HCEC 1CT (cell line): ENCODE data around the gene GALNT7.
"Not testable (repeated sequence)": the region's sequence is repeated elsewhere in the genome, so short reads cannot be mapped to it uniquely, and the experiment has no call there.

Source experiments
- DNase-seq: peaks from one replicate; pipeline ENCODE4 v3.0.0-alpha.2; 2017

Gene GALNT7

DNA sequence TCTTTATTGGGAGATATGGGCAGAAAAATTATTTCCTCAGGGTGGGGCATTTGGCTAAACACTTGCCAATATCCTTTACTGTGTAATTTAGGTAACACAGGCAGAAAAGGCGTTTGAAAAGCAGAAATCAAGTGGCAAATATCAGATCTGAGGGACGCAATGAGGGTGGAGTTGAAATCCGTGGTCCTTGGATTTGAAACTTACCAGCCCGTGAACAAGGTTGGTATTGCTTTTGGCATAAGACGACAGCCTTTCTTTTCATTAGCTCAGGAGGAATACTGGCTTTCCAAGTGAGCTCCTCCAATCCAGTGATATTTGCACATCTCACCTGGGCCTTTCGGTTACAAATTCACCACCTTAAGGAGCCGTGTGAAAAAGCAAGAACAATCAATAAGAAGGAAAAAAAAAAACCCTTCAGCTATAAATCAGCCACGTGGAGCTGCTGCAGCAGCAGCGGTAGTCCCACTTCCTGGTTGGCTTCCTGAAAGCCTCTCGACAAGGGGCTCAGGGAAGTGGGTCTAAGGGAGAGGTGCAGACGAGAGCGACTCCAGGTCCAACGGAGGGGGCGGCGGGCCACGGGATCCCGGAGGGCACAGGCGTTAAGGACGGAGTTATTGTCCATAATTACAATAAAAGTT is 734 bp upstream of the GALNT7 start:
- peak; percentile 26 for DNase-seq

DNA sequence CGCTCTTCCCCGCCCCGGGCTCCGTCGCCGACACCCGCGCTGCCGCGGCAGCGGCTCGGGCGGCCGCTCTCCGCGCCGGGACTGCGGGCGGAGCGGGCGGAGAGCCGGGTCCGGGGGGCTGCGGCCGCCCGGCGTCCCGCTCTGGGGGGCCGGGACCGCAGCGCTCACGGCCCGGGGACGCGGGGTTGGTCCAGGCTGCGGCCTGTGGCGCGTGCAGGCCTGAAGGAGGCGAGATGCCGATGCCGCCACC is 492 bp downstream of the GALNT7 start:
- DNase-seq = no peak

DNA sequence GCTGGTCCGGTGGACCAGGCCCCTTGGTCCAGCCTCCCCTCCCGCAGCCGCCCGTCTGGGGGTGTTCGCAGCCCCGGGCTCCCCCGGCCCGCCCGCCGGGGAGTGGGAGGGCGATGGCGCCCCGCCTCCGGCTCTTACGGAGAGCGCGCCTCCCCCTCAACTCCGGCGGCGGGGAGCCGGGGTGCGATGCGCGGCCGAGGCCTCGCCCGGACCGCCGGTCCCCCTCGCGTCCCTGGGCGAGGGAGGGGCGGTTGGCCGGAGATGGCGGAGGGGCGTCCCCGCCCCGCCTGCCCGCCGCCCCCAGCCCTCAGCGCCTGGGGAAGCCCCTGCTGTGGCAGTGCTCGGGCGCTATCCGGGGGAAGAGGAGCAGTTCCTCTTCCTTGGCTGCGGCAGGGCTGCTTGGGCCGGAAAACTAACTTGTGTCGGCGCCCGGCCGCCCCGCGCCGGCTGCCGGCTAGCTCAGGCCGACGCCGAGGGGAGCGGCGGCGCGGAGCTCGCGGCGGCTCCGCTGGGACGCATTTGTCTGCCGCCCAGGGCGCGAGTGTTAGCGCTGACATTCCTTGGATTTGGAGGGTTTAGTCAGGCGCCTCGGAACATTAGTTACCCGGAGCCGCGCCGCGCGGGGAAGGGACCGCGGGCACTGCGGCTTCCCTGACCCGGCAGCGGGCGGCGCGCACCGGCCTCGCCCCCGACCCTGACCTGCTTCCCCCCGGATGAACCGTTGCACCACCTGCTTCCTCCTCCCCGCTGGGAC is 994 bp downstream of the GALNT7 start:
- DNase-seq = peak; percentile 52

DNA sequence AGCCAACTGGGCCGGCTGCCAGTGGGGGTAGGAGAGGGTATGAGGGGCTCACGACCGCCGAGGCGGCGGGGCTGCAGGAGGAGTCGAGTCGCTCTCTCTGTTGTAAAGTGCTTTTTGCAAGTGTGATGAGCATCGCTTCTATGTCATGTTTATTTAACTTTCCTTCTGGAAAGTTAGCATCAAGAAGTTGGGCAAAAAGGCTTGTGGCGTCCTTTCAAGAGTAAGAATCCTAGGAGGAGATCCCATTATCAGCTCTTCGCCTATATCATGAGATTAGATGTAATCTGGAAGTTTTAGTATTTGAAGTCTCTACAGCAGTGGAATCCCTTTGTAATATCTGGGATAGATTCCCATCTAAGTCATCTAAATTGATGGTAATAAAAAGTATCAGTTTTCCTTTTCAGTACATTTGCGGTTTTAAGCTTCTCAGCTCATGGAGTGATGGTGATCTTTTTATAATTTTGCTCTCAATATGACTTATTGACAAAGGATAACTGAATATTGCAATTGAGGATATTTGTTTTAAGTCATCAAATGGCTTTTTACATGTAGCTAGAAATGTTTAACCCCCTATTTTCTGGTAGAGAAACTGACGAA is 1.7 kb downstream of the GALNT7 start:
- DNase-seq = no peak

DNA sequence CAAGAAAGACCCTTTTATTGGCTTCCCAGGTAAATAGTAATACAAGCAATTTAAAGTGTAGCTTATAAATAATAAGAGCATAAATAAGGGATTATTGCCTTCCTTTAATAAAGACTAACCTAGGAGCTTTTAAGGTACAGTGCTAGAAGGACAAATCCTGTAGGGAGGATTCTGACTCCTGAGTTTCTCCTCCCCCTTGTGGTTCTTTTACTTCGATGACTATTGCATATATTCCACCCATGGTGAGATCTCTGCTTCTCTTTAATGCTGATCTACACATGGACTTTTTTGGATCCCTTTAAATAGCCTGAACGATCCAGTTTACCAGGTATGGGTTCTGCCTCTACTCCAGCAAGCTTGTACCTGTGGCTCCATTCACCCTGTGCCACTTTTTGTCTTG is 2.5 kb downstream of the GALNT7 start:
- peak; percentile 35 for DNase-seq

DNA sequence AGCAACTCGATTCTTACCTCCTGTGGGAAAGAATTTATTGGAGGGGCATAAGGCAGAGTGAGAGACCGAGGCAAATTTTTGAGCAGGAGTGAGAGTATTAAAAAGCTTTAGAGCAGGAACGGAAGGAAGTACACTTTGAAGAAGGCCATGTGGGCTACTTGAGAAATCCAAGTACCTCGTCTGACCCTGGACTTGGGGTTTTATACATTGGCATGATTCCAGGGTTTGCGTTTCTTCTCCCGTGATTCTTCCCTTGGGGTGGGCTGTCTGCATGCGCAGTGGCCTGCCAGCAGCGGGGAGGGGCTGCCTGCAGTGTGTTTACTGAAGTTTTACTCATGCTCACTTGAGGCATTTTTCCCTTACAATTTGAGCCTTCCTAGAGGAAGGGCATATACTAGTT is 3.4 kb downstream of the GALNT7 start:
- no peak for DNase-seq

DNA sequence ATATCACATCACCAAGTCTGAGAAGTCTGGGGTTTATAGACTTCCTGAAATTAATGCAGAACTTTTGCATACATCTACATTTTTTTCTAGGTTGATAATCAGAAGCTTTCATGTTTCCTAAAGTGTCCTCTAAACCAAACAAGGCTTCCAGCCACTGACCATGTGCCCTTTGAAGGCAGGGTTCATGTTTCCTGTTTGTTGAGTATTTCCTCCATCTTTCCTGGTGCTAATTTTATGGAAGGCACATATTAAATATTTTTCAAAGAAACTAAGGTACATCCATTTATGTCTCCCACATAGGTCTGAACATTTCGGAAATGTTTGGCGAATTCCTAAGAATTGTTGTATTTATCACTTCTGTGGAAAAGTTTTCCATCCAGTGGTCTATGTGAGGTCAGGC is 5.6 kb downstream of the GALNT7 start:
- no peak for DNase-seq

DNA sequence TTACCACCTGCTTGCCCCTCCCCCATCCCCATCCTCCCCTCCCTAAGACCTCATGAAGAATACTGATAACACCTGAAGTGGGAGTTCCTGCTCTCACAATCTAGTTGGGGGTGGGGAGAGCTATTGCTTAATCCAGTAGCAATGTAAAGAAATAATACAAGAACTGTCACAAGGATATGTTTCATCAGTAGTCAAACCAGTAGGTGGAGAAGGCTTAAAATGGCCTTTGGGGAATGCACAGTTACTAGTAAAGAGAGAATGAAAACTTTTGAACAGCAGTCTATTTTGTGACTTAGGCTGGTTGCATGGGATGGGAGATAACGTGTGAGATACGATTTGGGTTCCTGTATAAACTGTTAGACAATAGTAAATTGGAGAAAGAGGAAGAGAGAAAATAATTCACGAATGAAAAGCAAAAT is 6.0 kb downstream of the GALNT7 start:
- DNase-seq = no peak

DNA sequence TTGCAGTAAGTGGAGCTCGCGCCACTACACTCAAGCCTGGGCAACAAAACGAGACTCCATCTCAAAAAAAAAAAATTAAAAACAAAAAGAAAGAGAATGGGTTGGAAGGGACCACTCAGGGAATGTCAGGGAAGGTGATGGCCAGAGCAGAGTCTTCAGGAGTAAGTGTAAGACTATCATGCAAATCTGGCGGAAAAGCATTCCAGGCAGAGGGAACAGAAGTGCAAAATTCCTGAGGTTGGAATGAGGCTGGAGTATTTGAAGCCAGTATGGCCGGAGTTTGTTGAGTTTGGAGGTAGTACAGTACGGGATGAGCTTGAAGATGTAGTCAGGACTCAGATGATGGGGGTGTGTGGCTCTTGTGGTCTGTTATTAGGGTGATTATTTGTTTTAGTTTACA is 7.4 kb downstream of the GALNT7 start:
- DNase-seq = no peak

DNA sequence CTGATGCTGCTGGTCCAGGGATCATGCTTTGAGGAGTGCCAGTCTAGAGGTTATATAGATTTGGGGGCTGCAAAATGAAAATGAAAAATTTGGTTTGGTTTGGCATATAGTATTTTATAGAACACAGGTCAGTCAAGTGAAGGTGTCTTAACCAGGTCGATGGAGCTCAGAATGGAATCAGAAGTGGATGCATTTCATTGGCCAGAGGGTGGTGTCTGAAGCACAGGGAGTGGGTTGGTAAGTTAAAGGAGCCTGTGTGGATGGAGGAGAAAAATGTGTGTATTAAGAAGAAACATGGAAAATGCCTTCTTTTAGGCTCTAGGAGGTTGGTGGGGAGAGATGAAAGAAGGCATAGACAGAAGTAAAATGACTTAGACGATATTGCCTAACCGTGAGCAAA is 8.6 kb downstream of the GALNT7 start:
- DNase-seq = no peak

DNA sequence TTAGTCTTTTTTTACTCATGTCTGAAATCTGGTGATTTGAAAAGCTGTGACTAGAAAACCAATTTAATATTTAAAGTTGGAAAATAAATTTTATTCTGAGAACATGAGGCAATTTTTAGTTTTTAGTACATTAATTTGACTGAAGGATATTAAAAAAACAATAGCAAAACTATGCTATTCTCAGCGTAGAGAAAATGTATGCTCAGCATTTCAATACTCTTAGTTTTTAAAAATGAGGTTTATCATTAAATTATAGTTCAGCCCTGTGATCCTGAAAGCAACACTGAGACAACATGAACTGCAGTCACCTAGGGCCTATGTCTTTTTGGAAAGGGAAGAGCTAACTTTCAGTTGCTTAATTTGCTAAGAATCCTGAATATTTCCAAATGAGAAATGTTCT is 9.5 kb downstream of the GALNT7 start:
- DNase-seq = no peak

DNA sequence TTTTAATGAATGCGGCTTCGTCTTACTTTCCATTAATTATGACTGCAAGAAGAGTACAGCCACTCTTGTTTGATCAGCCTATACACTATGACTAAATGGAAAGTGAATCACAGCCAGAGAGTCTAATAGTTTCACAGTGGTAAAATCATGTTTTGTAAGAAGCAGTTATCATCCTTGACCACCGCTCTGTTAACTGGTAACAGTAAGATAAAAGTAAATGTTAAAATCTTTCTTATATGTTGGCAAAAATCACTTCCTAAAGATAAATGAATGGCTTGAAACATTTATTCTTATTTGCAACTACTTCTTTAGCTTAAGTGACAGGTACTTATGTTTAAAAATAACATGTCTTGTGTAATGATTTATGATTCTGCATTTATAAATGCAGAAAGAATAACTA is 13.2 kb downstream of the GALNT7 start:
- peak; percentile 65 for DNase-seq

DNA sequence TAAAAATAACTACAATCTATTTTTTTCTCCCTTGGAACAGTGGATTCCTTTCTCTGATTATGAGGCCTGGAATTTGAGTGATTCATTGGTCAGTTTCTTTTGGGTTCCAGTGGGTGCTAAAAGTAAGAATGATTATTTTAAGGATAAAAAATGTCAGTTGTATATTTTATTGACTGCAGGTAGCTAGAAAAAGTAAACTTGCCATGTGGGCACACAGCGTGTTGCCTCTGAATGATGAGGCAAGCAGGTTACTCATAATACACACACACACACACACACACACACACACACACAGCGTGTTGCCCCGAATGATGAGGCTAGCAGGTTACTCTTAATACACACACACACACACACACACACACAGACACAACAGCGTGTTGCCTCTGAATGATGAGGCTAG is 13.8 kb downstream of the GALNT7 start:
- DNase-seq = peak; percentile 81

DNA sequence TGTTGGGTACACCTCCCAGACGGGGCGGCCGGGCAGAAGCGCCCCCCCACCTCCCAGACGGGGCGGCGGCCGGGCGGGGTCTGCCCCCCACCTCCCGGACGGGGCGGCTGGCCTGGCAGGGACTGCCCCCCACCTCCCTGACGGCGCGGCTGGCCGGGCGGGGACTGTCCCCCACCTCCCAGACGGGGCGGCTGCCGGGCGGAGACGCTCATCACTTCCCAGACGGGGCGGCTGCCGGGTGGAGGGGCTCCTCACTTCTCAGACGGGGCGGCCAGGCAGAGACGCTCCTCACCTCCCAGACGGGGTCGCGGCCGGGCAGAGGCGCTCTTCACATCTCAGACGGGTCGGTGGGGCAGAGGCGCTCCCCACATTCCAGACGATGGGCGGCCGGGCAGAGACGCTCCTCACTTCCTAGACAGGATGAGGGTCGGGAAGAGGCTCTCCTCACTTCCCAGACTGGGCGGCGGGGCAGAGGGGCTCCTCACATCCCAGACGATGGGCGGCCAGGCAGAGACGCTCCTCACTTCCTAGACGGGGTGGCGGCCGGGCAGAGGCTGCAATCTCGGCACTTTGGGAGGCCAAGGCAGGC is 15.1 kb downstream of the GALNT7 start:
- DNase-seq = not testable (repeated sequence)

DNA sequence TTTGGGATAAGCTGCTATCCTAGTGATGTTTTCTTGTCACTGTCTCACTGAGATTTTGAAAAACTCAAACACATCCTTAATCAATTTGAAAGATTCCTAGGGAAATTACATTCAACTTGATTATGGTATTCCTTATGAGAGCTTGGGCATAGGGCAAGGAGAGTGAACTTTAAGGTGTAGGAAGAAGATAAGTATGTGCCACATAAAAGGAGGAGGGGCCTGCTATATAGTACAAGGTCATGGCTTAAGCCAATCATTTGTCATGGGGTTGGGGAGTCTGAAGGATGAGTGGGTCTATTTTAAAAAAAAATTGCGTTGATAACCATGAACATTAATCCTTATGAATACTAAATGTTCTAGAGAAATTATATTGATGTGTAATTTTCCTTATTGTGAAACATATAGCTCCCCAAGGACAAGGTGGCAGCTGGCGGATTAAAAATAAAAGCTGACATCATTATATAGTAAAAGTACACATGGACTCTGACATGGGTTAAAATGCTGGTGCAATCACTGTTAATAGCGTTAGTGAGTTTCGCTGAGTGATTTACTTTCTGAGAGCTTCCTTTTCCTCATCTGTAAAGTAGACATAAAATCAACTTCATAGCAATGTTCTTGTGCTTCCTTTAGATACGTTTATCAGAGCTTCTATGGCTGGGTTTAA is 17.4 kb downstream of the GALNT7 start:
- DNase-seq = no peak

DNA sequence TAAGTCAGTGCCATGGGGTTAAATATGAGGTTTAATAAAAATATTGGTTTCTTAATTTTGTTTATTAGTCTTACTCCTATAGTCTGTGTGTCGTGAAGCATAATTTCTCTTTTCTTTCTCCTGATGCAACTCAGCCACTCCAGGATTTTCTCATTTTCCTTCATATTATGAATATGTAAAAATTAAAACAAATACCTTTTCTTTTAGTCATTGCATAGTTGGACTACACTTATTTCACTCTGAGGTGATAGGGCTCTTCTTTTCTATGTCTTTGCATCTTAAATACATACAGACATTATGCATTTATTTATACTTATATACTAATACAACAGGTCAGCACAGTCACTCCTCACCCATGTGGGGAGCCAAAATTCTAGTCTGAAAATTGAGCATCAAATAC is 19.1 kb downstream of the GALNT7 start:
- no peak for DNase-seq

DNA sequence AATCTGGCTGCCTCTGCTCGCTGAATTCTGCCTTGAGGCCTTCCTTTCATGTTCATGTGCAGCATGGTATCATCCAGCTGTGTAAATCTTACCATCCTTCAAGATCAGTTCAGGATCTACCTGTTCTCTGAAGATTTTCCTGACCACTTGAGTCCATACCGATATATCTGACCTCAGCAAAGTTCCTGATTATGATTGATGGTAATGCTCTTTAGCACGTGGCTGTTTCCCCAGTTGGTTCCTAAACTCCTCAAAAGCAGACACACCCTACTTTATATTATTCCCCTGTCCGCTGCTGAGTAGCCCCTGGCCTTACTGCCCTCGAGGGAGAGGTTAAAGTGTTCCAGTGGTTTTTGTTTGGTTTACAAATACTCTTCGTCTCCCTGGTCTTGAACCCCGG is 20.0 kb downstream of the GALNT7 start:
- DNase-seq = no peak

DNA sequence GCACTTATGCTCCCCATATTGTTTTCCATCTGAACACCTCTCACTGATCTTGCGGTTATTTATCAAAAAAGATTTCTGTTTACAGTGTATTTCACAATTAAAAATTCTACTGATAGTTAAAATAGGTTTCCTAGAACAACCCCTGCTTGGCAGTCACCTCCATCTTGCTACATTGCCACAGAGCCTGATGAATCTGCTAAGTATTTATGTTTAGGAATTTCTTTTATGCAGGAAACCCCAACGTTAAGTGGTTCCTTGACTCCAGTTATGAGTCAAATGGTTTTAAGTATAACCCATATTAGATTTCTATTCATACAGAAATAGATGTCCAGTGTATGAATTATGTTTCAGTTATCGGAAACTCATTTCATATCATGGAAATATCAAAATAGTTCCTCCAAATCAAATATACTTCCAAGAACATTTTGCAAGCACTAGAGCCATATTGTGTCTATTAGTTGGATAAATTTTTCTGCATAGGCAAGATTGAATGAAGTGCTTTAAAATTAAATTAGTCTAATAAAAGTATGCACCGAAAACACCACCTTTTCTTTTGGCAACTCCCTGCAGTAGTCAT is 20.6 kb downstream of the GALNT7 start:
- peak; percentile 71 for DNase-seq

DNA sequence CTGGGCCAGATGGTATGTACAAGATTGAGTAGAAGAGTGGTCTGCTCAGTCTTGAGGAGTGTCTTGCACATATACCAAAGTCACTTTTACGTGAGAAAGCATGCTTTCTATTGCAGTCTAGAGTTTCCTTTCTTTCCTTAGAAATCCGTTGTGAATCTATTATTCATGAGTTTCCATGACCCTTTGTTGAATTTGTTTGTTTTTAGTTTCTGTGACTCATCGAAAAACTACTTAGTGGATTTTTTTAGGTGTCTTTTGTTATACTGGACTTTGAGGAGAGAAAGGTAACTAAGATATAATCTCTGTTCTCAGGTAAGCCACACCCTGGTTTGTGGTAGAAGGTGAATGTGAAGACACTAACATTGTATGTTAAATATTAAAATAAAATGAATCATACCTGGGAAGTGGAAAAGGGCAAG is 23.0 kb downstream of the GALNT7 start:
- peak; percentile 36 for DNase-seq

DNA sequence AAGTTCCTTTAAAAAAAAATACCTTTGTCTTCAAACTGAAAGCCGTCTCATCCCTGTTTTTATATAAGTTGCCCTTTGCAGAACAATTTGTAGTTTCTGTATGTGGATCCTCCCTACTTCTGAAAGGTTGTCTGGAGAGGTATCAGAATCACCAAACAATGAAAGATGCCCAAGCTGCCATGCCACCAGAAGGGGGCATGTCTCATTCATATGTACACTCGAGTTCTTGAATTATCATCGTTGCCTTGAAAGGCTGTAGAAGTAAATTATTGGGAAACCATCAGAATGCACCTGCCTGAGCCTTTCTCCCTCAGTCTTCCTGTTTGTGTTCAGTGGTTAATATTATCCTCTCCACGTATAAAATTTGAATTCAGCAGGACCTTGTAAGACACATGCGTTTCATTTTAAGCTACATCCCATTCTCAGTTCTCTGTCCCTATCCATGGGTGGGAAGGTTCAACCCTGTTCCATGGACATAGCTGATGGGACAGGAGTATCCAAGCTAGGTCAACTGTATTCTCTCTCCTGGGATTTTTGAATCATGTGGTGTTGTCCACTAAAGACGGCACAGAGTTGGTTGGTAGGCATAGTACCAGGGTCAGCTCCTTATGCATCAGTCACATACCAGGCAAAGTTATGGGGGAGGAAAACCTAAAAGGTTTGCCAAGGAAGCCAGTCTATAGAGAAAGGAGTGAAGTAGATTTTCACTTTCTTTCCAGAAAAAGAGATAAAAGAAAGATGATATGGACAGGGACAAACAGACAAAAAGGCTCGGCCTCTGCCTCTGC is 24.0 kb downstream of the GALNT7 start:
- DNase-seq = no peak

DNA sequence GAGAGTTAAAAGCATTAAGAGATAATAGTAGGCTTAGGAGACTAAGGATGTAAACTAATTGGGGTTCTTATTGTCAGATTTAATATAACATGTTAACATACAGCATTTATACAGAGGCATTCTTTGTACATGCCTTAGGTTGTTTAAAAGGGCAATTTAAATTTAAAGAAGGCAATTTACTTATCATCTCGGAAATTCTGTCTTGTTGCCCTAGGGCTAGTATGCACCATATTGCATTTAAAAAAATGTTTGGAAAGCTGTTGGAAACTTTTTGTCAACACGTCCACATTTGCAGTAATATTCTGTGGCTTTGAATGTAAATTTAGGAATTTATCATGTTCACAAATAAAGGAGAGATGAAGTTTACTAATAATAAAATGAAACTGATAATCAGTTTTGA is 25.5 kb downstream of the GALNT7 start:
- no peak for DNase-seq

DNA sequence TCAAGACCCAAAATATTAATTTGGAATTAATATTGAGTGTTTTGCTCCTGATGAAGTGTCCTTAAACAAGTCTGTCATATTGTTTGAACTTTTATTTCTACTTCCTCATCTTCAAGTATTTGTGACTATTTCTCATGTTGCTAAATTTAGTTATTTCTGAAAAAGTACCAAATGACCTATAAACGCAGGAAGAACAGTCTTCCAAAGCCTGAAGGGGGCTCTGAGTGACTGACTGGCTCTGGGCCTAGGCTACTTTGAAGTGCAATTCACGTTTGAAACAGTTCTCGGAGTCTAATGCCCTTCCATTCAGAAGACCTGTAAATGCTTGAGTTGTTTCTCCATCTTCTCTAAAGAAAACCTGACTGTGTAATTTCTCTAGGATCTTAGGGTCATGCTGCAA is 26.5 kb downstream of the GALNT7 start:
- no peak for DNase-seq

DNA sequence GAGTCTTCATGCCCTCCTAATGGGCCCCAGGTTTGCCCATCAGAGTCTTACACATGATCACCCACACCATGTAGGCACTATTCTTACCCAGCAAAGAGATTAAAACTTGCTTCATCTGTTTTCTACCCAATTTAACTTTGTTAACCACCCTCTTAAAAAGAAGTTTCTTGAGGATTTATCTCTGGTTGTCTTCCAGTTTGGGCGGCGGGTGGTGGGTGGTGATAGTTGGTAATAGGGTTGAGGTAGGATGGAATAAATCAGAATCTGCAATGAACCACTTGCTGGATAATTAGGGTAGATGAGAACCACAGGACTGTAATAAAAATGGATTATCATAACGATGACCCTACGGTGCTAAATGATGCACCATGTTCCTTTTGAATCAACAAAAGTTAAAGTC is 30.9 kb downstream of the GALNT7 start:
- no peak for DNase-seq
